Endothelial cell of umbilical vein (primary cell): ENCODE data around the gene ETF1. TPM values are rescaled to one million over a fixed set of nuclear protein-coding genes. Genes with fewer than 3 reads are reported as not detected.

Source experiments
- BruUV-seq: library from RNA; stranded (reverse); fragments of 400-500 nt; replicated peaks from 2 replicates; lab custom pipeline; 2021; lab: Mats Ljungman, UMichigan
- CTCF ChIA-PET: fragments of 300-600, 350-600 bp; sonication (Branson Sonifier 250); formaldehyde crosslinking; loops from one replicate; lab custom pipeline; 2021; ENCODE audit warnings: antibody characterized with exemption, inconsistent platforms; lab: Charles Lee
- POLR2A ChIA-PET: fragments of 300-600, 350-600 bp; sonication (Branson Sonifier 250); formaldehyde crosslinking; loops from one replicate; lab custom pipeline; 2021; ENCODE audit warnings: antibody characterized with exemption, inconsistent platforms; lab: Charles Lee
- DNase-seq: peaks from one replicate; pipeline ENCODE4 v3.0.0-alpha.2; 2011; ENCODE audit warnings: low read depth, low spot score
- FAIRE-seq: peaks from 2 replicates; lab custom pipeline; 2011; peaks lifted over from hg19 to GRCh38; lab: Jason Lieb, UNC
- H2AFZ ChIP-seq: 2 replicates; pipeline ENCODE4 v1.6.0; 2012; ENCODE audit warnings: low read depth, low read length, control low read depth, inconsistent platforms
- H3K27ac ChIP-seq: 2 replicates; pipeline ENCODE4 v1.5.1; 2011; ENCODE audit warnings: low read depth, mild to moderate bottlenecking, control low read depth, low read length, moderate library complexity; ENCODE audit not compliant: insufficient read depth
- H3K27me3 ChIP-seq, 2 experiments: 2 replicates each; pipeline versions ENCODE4 v1.6.0 to v1.6.1; 2011; ENCODE audit warnings: low read length in 2 of 2, mixed read lengths in 1 of 2; ENCODE audit not compliant: control insufficient read depth in 2 of 2, insufficient read depth in 2 of 2
- H3K36me3 ChIP-seq, 2 experiments: 2 replicates in 1 of 2; 3 replicates in 1 of 2; pipeline ENCODE4 v1.5.1; 2011; ENCODE audit warnings: low read length in 2 of 2, mild to moderate bottlenecking in 1 of 2, moderate library complexity in 1 of 2; ENCODE audit not compliant: control insufficient read depth in 2 of 2, insufficient read depth in 2 of 2; ENCODE audit errors: extremely low read depth in 1 of 2
- H3K4me1 ChIP-seq: 3 replicates; pipeline ENCODE4 v1.5.1; 2011; ENCODE audit warnings: mild to moderate bottlenecking, low read length; ENCODE audit not compliant: control insufficient read depth, insufficient read depth; ENCODE audit errors: extremely low read depth
- H3K4me2 ChIP-seq: 2 replicates; pipeline ENCODE4 v1.6.1; 2011; ENCODE audit warnings: low read length, control low read depth, mixed read lengths; ENCODE audit not compliant: insufficient read depth
- H3K4me3 ChIP-seq, 3 experiments: fragments of 200-600 bp in 1 of 3; sonication (generic), shearing (Covaris generic) in 1 of 3; replicated peaks in 1 of 3; 2 replicates each; pipeline ENCODE4 v1.5.1; 2011 to 2016; ENCODE audit warnings: control low read depth in 3 of 3, low read length in 3 of 3, mild to moderate bottlenecking in 2 of 3, inconsistent platforms in 1 of 3, low read depth in 1 of 3, moderate library complexity in 1 of 3; ENCODE audit not compliant: insufficient read depth in 1 of 3
- H3K79me2 ChIP-seq: 2 replicates; pipeline ENCODE4 v1.6.0; 2012; ENCODE audit warnings: low read length, inconsistent platforms; ENCODE audit not compliant: control insufficient read depth, insufficient read depth
- H3K9ac ChIP-seq: replicated peaks from 2 replicates; pipeline ENCODE3; 2011; ENCODE audit warnings: low read length, control low read depth; ENCODE audit not compliant: insufficient read depth; ENCODE audit errors: extremely low read depth
- H3K9me1 ChIP-seq: replicated peaks from 3 replicates; pipeline ENCODE4 v1.6.0; 2011; ENCODE audit warnings: mild to moderate bottlenecking, low read length; ENCODE audit not compliant: control insufficient read depth, insufficient read depth; ENCODE audit errors: extremely low read depth
- H3K9me3 ChIP-seq: replicated peaks from 2 replicates; pipeline ENCODE4 v1.5.1; 2012; ENCODE audit warnings: low read length, inconsistent platforms; ENCODE audit not compliant: control insufficient read depth, insufficient read depth
- H4K20me1 ChIP-seq: replicated peaks from 2 replicates; pipeline ENCODE3; 2011; ENCODE audit warnings: mild to moderate bottlenecking, low read length; ENCODE audit not compliant: control insufficient read depth, insufficient read depth; ENCODE audit errors: extremely low read depth
- EZH2 ChIP-seq: IDR thresholded peaks from 2 replicates; pipeline ENCODE4 v1.6.1; 2012; ENCODE audit warnings: borderline replicate concordance, low read depth, mild to moderate bottlenecking, moderate library complexity, low read length, inconsistent platforms; ENCODE audit not compliant: severe bottlenecking
- FOS ChIP-seq: IDR thresholded peaks from 2 replicates; pipeline ENCODE4 v1.6.1; 2011; ENCODE audit warnings: mild to moderate bottlenecking, low read length, moderate library complexity, borderline replicate concordance; ENCODE audit not compliant: insufficient read depth
- GATA2 ChIP-seq: IDR thresholded peaks from 2 replicates; pipeline ENCODE4 v1.7.0; 2011; ENCODE audit warnings: low read depth, mild to moderate bottlenecking, moderate library complexity, mixed read lengths, low read length; ENCODE audit not compliant: insufficient read length, insufficient read depth
- JUN ChIP-seq: IDR thresholded peaks from 2 replicates; pipeline ENCODE4 v1.6.1; 2011; ENCODE audit warnings: borderline replicate concordance, low read depth; ENCODE audit not compliant: insufficient read length, insufficient read depth
- MYC ChIP-seq: IDR thresholded peaks from one replicate; pipeline ENCODE4 v1.6.1; 2011; ENCODE audit warnings: mild to moderate bottlenecking, low read depth, low read length
- POLR2A ChIP-seq: IDR thresholded peaks from 2 replicates; pipeline ENCODE4 v1.6.1; 2012; ENCODE audit warnings: low read depth, mild to moderate bottlenecking, control low read depth, low read length
- POLR2AphosphoS5 ChIP-seq: IDR thresholded peaks from 2 replicates; pipeline ENCODE4 v1.6.1; 2012; ENCODE audit warnings: low read depth, mild to moderate bottlenecking, control low read depth, low read length, moderate library complexity; ENCODE audit not compliant: insufficient read depth
- dilution Hi-C: fragments of 300-500 bp; cut with MboI; formaldehyde crosslinking; loops from one replicate; pipeline ENCODE4 v1.15.0; 2019; ENCODE audit warnings: low sequenced_read_pairs; ENCODE audit not compliant: extremely low pct_ligation_motif_present
- intact Hi-C: fragments of 100-400 bp; cut with micrococcal nuclease; formaldehyde crosslinking; loops from one replicate; pipeline ENCODE4 v1.10.0; 2022
- polyA plus RNA-seq, 4 experiments: library from polyadenylated mRNA; depleted of rRNA in 3 of 4; stranded (reverse) in 3 of 4; unstranded in 1 of 4; fragments of >200 nt; gene quantifications; 2 replicates each; pipeline versions ENCODE4 v1.2.1 to v1.2.3, GENCODE V29; 2011 to 2012; ENCODE audit warnings: missing spikeins in 1 of 4
- total RNA-seq: library from RNA; stranded (reverse); gene quantifications from 2 replicates; pipeline ENCODE4 v1.2.3, GENCODE V29; 2021
- TF ChIP-seq, protein P1 (sequence below), 2 donors: IDR thresholded peaks; 1 replicate in 1 of 2; 2 replicates in 1 of 2; pipeline ENCODE4 v1.5.1; 2011; ENCODE audit warnings: low read length in 2 of 2, mild to moderate bottlenecking in 2 of 2, moderate library complexity in 2 of 2, control low read depth in 1 of 2, inconsistent platforms in 1 of 2, low read depth in 1 of 2; ENCODE audit not compliant: insufficient read depth in 1 of 2; ENCODE audit errors: extremely low read depth in 1 of 2
- TF ChIP-seq, protein P2 (sequence below): IDR thresholded peaks from 2 replicates; pipeline ENCODE4 v1.6.1; 2011; ENCODE audit not compliant: insufficient read depth, insufficient read length

The ETF1 gene
- total and polyA plus RNA-seq, 2 donors (not counting 3 experiments of a cell fraction or from before 2014, with no cell fraction given), result 32.9 to 114 TPM

GRCh38 chr5:138463419-138464007, 79.5 kb downstream of the ETF1 start:
- no peaks in the 10 kb centered on the region for H3K9me3 ChIP-seq
- no peak for TF ChIP-seq POLR2AphosphoS5
- no peak for TF ChIP-seq EZH2
- no peak for TF ChIP-seq GATA2
- TF ChIP-seq JUN, result no peak
- TF ChIP-seq FOS, result no peak
- TF ChIP-seq, protein P1, sequence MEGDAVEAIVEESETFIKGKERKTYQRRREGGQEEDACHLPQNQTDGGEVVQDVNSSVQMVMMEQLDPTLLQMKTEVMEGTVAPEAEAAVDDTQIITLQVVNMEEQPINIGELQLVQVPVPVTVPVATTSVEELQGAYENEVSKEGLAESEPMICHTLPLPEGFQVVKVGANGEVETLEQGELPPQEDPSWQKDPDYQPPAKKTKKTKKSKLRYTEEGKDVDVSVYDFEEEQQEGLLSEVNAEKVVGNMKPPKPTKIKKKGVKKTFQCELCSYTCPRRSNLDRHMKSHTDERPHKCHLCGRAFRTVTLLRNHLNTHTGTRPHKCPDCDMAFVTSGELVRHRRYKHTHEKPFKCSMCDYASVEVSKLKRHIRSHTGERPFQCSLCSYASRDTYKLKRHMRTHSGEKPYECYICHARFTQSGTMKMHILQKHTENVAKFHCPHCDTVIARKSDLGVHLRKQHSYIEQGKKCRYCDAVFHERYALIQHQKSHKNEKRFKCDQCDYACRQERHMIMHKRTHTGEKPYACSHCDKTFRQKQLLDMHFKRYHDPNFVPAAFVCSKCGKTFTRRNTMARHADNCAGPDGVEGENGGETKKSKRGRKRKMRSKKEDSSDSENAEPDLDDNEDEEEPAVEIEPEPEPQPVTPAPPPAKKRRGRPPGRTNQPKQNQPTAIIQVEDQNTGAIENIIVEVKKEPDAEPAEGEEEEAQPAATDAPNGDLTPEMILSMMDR (IDR thresholded peaks at IDR 0.05; ENCODE audit: extremely low read depth in 1 of 2, insufficient read depth in 1 of 2, low read depth in 1 of 2, low read length in 2 of 2), result no peak
- TF ChIP-seq MYC, result no peak
- TF ChIP-seq POLR2A, result no peak
- TF ChIP-seq, protein P2, sequence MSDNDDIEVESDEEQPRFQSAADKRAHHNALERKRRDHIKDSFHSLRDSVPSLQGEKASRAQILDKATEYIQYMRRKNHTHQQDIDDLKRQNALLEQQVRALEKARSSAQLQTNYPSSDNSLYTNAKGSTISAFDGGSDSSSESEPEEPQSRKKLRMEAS, result no peak
- no peak for FAIRE-seq
- peak overlapping the region; percentile 72 for H3K4me2 ChIP-seq
- peaks cover 16% of the 10 kb centered on the region for H3K4me1 ChIP-seq
- intact Hi-C loops (loop anchor here (1.0 kb wide), 2 partner anchors 13 to 40 kb away; no protein-coding TSS in a partner anchor), dilution Hi-C loops (no loop called here)
- peak overlapping the region; percentile 78 for H3K9ac ChIP-seq
- CTCF ChIA-PET, result interaction anchor here (0.7 to 5.0 kb wide), 10 partner anchors 8 to 214 kb away, joined by 3 to 70 read pairs (median 6); no protein-coding TSS in a partner anchor
- no peaks in the 10 kb centered on the region for H4K20me1 ChIP-seq
- H3K9me1 ChIP-seq, result no peaks in the 10 kb centered on the region
- no peak for DNase-seq
- H3K27me3 ChIP-seq, result no peaks in the 10 kb centered on the region
- POLR2A ChIA-PET, result interaction anchor here (1.6 kb wide), 1 partner anchor 29 kb away, joined by 6 read pairs; no protein-coding TSS in a partner anchor
- H2AFZ ChIP-seq, result peak overlapping the region; percentile 85
- H3K4me3 ChIP-seq, result peak overlapping the region; percentile 49 to 59 (median 57)
- H3K36me3 ChIP-seq, result peaks cover 0 to 3% of the 10 kb centered on the region in 2 experiments
- H3K79me2 ChIP-seq, result peaks cover 5% of the 10 kb centered on the region
- H3K27ac ChIP-seq, result peak overlapping the region; percentile 75
- BruUV-seq, result no TSS peak
